ENCODE results near the gene ATRN. TPM values are rescaled to one million over a fixed set of nuclear protein-coding genes. Genes with fewer than 3 reads are reported as not detected.

The ATRN gene
- total and polyA plus RNA-seq, 2 of the 8 experiments (the other 6 are each of a cell fraction or from before 2014, with no cell fraction given), result 12.0 to 17.4 TPM

GRCh38 chr20:3446779-3447178 lies 24.0 kb upstream of the ATRN start (continued):
- no peak for TF ChIP-seq SP4 (IDR thresholded peaks at IDR 0.05; ENCODE audit: low read length)
- TF ChIP-seq BACH1 (IDR thresholded peaks at IDR 0.05; ENCODE audit: low read length), result no peak

All from H1 (cell line).